ENCODE measurements around the gene RYR3.

The RYR3 gene

GRCh38 chr15:33662014-33662413 lies 351.2 kb downstream of the RYR3 start:
- DNase-seq, result no peak

GRCh38 chr15:33664947-33665346 lies 354.2 kb downstream of the RYR3 start:
- DNase-seq, result no peak

GRCh38 chr15:33670567-33670966 lies 359.8 kb downstream of the RYR3 start:
- no peak for DNase-seq

GRCh38 chr15:33671456-33671855 lies 360.7 kb downstream of the RYR3 start:
- no peak for DNase-seq

- DNase-seq, result no peak
These were observed 364.5 kb downstream of the RYR3 start for GRCh38 chr15:33675246-33675645.

- DNase-seq, result no peak
These were observed 366.6 kb downstream of the RYR3 start for GRCh38 chr15:33677238-33677830.

- DNase-seq, result no peak
These were observed 367.4 kb downstream of the RYR3 start for GRCh38 chr15:33678176-33678575.

- no peak for DNase-seq
These were observed 367.8 kb downstream of the RYR3 start for GRCh38 chr15:33678602-33679001.

GRCh38 chr15:33679061-33679460 lies 368.3 kb downstream of the RYR3 start:
- no peak for DNase-seq

- DNase-seq, result no peak
These were observed 369.6 kb downstream of the RYR3 start for GRCh38 chr15:33680336-33680735.

- no peak for DNase-seq
These were observed 382.5 kb downstream of the RYR3 start for GRCh38 chr15:33693166-33693800.

GRCh38 chr15:33698126-33698525 lies 387.4 kb downstream of the RYR3 start:
- no peak for DNase-seq

- no peak for DNase-seq
These were observed 388.4 kb downstream of the RYR3 start for GRCh38 chr15:33699145-33699544.

GRCh38 chr15:33699691-33700447 lies 389.1 kb downstream of the RYR3 start:
- DNase-seq, result no peak

GRCh38 chr15:33700695-33701303 lies 390.0 kb downstream of the RYR3 start:
- DNase-seq, result no peak

- DNase-seq, result no peak
These were observed 390.5 kb downstream of the RYR3 start for GRCh38 chr15:33701304-33701696.

- DNase-seq, result no peak
These were observed 395.4 kb downstream of the RYR3 start for GRCh38 chr15:33706173-33706572.

- DNase-seq, result no peak
These were observed 400.0 kb downstream of the RYR3 start for GRCh38 chr15:33710748-33711147.

GRCh38 chr15:33716025-33716424 lies 405.3 kb downstream of the RYR3 start:
- no peak for DNase-seq

- DNase-seq, result no peak
These were observed 410.2 kb downstream of the RYR3 start for GRCh38 chr15:33720952-33721351.

- DNase-seq, result no peak
These were observed 411.4 kb downstream of the RYR3 start for GRCh38 chr15:33722005-33722672.

GRCh38 chr15:33722673-33723015 lies 411.9 kb downstream of the RYR3 start:
- no peak for DNase-seq

- no peak for DNase-seq
These were observed 413.7 kb downstream of the RYR3 start for GRCh38 chr15:33724321-33725036.

Data from NCI-H446 treated with DMSO at 0.1 percent for 48 hours (cell line).